ENCODE measurements around the gene GFAP.

GFAP gene

DNA sequence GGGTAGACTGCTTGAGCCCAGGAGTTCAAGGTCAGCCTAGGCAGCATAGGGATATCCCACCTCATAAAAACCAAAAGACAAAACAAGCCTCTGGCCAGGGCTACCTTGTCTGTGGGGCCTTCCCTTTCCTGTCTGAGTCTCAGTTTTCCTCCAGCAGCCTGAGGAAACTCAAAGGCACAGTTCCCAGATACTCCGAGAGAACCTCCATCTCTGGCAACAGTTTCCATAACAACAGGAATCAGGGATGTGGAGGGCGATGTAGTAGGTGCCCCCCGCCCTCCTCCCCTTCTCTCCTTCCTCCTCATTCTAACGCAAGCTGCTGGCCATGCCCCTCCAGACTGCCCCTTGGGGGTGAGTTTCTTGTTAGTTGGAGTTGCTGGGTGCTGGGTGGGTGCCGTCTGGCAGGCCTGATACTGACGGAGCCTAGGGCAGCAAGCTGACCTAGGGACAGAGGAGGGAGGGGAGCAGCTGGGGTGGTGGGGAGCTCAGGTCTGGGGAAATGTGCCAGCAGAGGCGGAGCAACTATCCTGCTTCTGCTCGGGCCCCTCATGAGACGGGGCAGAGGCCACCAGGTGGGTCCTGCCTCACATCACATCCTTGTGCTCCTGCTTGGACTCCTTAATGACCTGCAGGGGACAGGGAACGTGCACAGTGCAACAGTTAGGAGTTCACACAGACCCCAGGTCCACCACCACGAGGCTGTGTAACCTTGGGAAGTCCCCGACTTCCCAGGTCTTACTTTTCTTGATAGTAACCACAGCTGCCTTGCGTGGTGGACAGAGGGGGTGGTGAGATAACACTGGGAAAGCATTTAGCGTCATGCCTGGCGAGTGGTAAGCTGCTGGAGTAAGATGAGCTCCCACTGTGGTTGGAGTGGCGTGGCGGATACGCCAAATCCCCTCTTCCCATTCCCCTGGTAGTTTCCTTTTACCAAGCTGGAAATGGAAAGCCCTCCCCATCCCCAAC lies 8.3 kb downstream of the GFAP start:
- no peak for DNase-seq
- in situ Hi-C loops (cut with MboI; ENCODE audit: low pct_unique_long_range_greater_than_20kb, low sequenced_read_pairs) = loop anchor here (25.0 kb wide), 2 partner anchors 105 to 205 kb away; no protein-coding TSS in a partner anchor

DNA sequence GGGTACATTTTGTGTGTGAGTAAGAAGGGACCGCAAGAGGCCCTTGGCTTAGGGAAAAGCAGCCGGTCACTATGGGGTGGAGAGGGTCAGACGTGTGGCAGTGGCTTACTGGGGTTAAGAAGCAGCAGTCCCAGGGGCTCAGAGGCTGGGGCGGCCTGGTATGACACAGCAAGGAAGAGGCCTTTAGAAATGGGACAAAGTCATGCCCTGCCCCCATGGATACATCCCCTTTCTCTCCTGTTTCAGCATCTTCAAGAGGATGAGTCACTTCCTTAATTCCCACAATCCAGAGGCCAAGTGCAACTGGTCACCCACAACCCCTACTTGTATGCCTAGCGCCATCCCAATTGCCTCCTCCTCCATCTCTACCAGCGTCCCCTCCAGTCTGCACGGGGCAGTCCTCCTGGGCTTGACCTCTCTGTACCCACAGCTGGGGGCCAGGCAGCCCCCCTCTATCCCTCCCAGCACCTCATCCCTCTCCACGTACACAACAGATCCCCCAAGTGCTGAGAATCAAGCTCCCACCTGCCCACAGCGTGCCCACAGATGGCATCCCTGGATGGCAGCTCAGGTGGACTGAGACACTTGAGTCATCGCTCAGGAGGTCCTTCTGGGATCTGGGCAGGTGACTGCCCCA lies 9.2 kb downstream of the GFAP start:
- in situ Hi-C loops (cut with MboI; ENCODE audit: low pct_unique_long_range_greater_than_20kb, low sequenced_read_pairs) = loop anchor here (25.0 kb wide), 2 partner anchors 106 to 206 kb away; no protein-coding TSS in a partner anchor
- DNase-seq = peak; percentile 55

DNA sequence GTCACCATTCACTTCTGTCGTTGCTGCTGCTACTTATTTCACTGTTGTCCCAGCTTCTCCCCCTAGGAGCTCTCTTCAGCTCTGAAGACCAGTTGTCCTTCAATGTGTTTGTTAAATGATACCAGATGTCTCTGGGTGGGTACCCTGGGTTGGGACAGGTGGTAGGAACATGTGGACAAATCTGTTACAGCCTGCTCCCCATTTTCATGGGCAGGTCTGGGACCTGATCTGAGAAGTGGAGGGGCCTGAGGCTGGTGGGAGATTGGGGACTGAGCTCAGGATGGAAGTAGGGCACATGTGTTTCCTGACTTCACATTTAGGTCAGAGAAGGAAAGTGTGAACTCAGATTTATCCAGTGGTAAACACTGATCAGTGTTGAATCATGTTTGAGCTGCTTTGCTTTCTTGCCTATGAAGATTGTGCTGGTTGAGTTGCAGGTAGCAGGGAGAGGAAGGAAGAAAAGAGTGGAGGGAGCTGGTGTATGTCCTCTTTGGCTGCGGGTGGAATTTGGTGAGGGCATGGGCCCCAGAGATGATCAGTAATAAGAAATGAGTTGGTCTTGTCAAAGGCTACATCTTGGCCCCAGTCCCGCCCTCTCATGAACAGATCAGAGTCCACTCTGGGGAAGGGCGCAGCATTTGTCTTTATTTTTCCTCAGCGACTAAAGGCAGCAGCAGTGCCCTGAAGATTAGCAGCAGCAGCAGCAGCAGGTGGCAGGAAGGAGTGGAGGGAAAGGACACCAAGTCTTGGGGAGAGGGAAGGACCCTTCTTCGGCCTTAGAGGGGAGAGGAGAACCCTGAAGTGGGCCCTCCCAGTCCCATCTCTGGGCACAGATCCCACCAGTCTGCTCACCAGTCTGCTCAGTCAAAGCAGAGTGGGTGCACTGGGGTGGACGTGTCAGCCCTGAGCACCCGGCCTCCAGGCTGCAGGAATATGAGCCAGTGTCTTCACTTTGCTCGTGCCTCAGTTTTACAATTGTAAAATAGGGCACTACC lies 10.0 kb downstream of the GFAP start:
- in situ Hi-C loops (cut with MboI; ENCODE audit: low pct_unique_long_range_greater_than_20kb, low sequenced_read_pairs) = loop anchor here (25.0 kb wide), 2 partner anchors 107 to 207 kb away; no protein-coding TSS in a partner anchor
- DNase-seq = no peak

DNA sequence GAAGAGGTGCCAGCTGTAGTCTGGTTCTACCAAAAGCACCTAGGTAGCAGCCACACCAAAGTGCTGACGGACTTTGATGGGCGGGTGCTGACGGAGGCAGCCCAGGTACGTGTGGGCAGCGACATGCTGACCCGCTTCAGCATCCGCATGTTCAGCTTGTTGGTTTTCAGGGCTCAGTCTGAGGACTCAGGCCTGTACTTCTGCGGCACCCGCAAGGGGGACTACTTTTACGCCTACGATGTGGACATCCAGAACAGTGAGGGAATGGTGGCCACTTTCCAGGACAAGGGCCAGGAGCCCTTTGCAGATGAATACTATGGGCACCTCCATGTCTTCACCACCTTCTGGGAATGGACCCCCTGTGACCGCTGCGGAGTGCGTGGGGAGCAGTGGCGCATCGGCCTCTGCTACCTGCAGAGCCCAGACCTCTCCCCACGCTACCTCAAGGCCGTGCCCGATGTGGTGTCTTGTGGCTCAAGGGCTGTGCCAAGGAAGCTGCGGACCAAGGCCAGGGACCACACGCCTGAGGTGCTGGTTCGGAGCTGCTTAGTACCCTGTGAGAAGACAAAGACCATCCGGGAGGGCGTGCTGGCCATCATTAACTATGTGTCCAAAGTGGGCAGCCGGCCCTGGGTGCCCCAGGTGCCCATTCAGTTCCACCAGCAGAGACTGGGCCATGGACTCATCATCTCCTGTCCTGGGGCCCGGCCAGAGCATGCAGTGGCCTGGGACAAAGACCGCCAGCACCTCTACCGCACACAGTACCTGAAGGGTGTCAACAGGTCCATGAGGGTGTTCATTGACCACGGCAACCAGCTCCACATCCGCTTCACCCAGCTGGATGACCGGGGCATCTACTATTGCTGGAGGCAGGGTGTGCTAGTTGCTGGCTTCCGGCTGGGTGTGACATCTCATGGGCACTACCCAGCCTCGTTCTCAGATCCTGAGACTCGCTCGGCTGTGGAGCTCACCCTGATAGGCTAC lies 11.0 kb downstream of the GFAP start:
- in situ Hi-C loops (cut with MboI; ENCODE audit: low pct_unique_long_range_greater_than_20kb, low sequenced_read_pairs) = loop anchor here (25.0 kb wide), 2 partner anchors 108 to 208 kb away; no protein-coding TSS in a partner anchor
- no peak for DNase-seq

DNA sequence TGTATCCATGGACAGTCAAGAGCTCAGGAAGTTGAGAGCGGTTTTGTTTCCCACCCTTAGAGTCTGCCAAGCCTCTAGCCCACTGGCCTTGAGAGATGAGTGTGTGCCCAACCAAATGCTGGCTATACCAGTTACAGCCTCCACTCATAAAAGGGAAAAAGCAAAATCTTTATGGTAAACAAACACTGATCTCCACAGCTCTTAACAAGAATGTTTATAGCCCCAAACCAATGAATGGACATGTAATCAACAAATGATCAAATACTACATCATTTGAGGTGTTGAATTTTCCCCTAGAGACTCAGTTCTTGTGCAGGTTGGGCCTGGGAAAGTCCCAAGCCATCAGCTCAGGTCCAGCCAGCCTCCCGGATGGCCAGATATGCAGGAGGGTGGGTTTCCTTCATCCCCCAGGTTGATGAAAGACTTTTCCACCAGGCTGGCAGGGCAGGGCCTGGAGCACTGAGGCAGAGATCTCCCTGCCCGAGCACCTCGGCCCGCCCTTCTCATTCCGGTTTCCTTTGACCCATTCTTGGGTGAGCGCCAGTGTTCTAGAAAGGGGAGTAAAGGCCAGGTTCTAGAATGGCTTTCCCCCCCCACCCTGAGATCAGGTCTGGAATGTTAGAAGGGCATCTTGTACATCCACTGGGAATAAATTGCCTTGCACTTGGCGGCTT lies 12.2 kb downstream of the GFAP start:
- in situ Hi-C loops (cut with MboI; ENCODE audit: low pct_unique_long_range_greater_than_20kb, low sequenced_read_pairs) = loop anchor here (25.0 kb wide), 2 partner anchors 109 to 209 kb away; no protein-coding TSS in a partner anchor
- no peak for DNase-seq

DNA sequence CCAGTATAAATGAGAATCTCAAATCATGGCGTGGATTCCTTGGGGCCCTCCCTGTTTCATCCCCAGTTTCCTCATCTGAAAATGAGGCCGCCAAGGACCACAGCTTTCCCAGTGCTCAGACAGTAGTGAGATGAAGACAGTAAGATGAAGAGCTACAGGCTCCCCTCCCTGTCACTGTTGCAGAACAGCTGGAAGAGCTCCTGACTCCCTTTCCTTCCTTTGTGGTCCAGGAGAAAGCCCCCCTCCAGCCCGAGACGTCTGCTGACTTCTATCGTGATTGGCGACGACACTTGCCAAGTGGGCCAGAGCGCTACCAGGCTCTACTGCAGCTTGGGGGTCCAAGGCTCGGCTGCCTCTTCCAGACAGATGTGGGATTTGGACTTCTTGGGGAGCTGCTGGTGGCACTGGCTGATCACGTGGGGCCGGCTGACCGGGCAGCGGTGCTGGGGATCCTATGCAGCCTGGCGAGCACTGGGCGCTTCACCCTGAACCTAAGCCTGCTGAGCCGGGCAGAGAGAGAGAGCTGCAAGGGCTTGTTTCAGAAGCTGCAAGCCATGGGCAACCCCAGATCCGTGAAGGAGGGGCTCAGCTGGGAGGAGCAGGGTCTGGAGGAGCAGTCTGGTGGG lies 13.1 kb downstream of the GFAP start:
- in situ Hi-C loops (cut with MboI; ENCODE audit: low pct_unique_long_range_greater_than_20kb, low sequenced_read_pairs) = loop anchor here (25.0 kb wide), 2 partner anchors 110 to 210 kb away; no protein-coding TSS in a partner anchor

DNA sequence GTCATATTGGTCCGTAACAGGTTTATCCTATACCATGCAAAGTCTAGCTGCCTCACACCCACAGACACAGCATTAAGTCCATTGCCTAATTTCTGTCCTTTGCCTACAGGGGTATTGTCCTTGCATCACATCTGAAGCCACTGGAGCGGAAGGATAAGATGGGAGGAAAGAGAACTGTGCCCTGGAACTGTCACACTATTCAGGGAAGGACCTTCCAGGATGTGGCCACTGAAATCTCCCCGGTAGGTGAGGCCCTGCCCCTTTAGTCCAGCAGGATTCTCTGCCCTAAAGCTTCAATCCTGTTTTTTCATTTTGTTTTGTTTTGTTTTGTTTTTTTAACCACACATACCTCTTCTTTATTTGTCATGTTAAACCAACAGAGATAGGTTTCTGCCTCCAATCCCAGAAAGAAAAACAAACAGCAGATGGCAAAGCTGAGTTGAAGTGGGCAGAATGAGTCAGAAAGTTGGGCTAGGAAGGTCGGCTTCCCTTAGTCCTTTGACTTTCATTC lies 13.8 kb downstream of the GFAP start:
- DNase-seq = no peak
- in situ Hi-C loops (cut with MboI; ENCODE audit: low pct_unique_long_range_greater_than_20kb, low sequenced_read_pairs) = loop anchor here (25.0 kb wide), 2 partner anchors 111 to 211 kb away; no protein-coding TSS in a partner anchor

More for the DNA sequence above, 13.1 kb downstream of the GFAP start:
- no peak for DNase-seq

DNA sequence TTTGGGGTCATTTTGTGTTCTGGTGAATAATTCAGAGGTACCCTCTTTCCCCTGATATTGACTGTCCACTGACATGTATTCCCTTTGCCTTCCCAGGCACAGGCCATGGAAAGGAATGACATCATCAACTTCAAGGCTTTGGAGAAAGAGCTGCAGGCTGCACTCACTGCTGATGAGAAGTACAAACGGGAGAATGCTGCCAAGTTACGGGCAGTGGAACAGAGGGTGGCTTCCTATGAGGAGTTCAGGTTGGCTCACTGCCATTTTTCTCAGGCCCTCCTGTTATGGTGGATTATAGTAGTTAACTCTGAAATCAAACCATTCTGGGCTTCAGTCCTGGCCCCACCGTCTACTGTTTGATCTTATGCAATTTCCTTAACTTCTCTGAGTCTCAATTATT lies 14.4 kb downstream of the GFAP start:
- DNase-seq = no peak

DNA sequence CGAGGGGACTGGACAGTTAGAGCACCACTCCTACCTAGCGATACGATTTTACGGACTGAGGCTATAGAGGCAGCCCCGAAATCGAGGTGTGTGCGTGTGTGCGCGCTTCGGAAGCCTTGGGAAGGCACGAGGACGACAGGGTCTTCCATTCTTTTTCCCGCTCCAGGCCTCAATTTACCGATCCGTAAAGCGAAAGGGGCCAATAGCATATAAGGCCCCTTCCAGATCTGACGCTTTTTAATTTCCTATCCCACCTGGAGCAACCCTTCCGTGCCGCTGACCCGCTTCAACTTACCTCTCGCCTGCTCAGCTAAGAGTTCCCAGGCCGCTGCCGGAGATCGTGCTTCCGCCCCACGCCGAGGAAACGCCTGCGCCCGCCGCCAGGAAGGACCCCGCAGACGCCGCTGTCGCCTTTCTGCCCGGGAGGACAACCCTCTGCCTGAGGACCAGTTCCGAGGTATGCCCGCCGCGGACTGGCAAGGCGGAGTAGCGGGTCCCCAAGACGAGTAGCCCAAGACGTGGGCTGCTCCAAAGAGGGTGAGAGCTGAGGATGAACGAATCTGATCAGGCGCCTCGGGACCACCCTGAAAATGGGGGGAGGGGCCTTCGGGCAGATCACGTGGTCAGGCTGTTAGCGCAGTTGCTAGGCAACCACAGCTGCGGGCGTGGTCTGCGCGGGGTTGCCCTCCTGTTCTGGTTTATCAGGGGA lies 16.1 kb downstream of the GFAP start, which contains the start of gene EFTUD2:
Gene EFTUD2, minus strand, starts transcription at position 372 of the 709 bp plus-strand sequence. CDS start 4,924 bp downstream, outside the sequence.
- DNase-seq = peak; percentile 93
- in situ Hi-C loops (cut with MboI; ENCODE audit: low pct_unique_long_range_greater_than_20kb, low sequenced_read_pairs) = no loop called here

More for the DNA sequence above, 14.4 kb downstream of the GFAP start:
- in situ Hi-C loops (cut with MboI; ENCODE audit: low pct_unique_long_range_greater_than_20kb, low sequenced_read_pairs) = loop anchor here (25.0 kb wide), 2 partner anchors 111 to 211 kb away; no protein-coding TSS in a partner anchor

DNA sequence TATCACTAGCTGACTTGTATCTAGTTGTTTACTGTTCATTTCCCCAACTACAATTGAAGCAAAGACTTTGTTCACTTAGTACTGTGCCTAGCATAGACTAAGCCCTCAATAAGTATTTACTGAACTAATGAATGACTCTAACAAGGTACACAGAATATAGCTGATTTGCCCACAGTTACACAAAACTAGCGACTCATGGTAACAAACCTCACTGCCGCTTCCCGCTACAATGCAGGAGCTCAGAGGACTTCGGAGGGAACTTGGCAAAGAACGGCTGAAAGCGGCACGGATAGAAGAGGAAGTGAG lies 16.6 kb downstream of the GFAP start:
- in situ Hi-C loops (cut with MboI; ENCODE audit: low pct_unique_long_range_greater_than_20kb, low sequenced_read_pairs) = no loop called here
- DNase-seq = peak; percentile 75

DNA sequence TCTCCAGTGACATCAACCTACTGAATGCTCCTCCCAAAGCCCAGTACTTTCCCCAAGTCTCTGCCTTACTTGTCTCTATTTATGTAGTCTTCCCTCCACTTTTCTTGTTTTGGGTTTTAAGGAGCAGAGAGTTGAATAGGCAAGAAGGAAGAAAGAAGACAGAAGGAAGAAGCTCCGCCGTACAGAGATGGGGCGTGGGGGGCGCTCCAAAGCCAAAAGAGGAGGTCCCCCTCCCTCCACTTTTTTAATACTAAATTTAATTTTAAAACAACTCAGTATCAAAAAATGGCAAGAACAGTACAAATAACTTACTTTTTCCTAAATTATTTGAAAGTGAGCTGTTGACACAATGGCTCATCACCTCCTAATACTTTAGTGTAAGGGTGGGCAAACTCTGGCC lies 20.7 kb downstream of the GFAP start:
- DNase-seq = no peak
- in situ Hi-C loops (cut with MboI; ENCODE audit: low pct_unique_long_range_greater_than_20kb, low sequenced_read_pairs) = no loop called here

DNA sequence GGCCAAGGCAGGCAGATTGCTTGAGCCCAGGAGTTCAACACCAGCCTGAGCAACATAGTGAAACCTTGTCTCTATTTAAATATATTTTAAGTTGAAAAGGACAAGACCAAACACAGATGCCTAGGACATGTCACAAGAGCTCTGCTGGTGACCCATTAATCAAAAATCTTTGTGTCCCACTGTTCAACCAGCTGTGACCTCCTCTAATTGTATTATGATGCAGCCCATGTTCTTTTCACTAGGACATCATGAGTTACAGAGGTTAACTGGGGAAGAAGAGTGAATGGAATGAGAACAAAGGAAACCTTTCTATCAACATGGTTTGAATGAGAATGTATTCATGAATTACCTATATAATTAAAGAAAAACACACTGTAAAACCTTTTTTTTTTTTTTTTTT lies 23.1 kb downstream of the GFAP start:
- in situ Hi-C loops (cut with MboI; ENCODE audit: low pct_unique_long_range_greater_than_20kb, low sequenced_read_pairs) = no loop called here
- no peak for DNase-seq

DNA sequence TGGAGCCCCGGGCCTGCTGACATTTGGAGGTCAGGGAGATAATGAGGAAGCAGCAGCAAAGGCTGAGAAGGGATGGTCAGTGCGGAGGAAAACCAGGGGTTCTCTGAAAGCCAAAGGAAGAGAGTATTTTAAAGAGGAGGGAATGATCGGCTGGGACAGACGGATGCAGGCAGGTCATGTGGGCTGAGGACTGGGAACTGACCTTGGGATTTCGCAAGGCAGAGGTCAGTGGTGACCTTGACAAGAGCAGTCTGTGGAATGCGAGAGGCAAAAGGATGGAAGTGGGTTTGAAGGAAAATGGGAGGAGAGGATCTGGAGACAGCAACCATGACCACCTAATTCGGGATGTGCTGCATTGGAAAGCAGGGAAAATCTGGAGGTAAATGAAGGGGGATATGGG lies 26.3 kb downstream of the GFAP start:
- no peak for DNase-seq
- in situ Hi-C loops (cut with MboI; ENCODE audit: low pct_unique_long_range_greater_than_20kb, low sequenced_read_pairs) = no loop called here

DNA sequence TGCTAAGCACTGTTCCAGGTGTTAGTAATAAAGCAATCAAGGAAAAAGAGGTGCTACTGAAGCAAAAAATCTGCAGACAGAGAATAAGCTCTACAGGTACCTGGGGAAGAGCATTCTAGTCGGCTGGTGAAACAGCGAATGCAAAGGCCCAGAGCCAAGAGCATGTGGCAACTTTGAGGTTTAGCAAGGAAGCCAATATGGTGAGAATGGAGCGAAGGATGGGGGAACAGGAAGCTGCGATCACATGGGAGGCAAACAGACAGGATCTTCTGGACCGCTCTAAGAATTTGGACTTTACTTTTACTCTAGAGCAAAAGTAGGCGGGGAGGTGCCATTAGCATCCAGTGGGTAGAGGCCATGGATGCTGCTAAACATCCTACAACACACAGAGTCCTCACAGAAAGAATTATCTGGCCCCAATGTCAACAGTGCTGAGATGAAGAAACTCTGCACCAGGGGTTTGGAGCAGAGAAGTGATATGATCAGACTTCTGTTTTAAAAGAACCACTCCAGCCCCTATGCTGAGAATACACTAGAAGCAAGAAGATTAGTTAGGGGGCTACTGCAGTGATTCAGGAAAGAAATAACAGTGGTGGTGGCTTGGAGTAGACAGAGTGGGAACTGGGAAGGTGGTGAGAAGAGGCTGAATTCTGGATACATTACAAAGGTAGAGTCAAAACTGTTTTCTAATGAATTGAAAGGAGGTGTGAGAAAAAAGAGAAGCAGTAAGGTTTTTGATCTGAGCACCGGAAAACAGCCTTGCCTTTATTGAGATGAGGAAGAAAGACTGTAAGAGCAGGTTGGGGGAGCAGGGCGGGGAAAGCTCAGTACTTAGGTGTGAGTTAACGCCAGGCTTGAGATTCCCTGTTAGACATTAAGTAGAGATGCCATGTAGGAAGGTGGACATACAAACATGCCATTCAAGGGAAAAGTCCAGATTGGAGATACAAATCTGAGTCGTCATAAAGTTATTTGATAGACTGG lies 27.0 kb downstream of the GFAP start:
- in situ Hi-C loops (cut with MboI; ENCODE audit: low pct_unique_long_range_greater_than_20kb, low sequenced_read_pairs) = no loop called here
- no peak for DNase-seq

DNA sequence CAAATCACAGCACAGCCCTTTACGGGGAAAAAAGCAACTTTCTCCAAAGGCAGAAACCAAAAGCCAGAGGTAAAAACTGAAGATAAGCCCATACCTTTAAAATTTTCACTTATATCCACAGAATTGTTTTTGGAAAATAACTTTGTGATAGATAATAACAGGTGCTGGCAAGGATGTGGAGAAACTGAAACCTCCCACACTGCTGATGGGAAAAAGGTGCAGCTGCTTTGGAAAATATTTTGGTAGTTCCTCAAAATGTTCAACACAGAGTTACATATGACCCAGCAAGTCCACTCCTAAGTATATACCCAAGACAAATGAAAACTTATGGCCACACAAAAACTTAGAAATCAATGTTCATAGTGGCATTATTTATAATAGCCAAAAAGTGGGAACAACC lies 28.3 kb downstream of the GFAP start:
- in situ Hi-C loops (cut with MboI; ENCODE audit: low pct_unique_long_range_greater_than_20kb, low sequenced_read_pairs) = no loop called here
- DNase-seq = no peak
